GM18507 (cell line): Measurements from ENCODE around the gene BACH2.

ENCODE experiments used
- DNase-seq: peaks from one replicate; pipeline ENCODE4 v3.0.0; 2011; ENCODE audit warnings: low read depth; ENCODE audit not compliant: insufficient read length; ENCODE audit errors: extremely low spot score
- FAIRE-seq: peaks from 2 replicates; lab custom pipeline; 2011; peaks lifted over from hg19 to GRCh38; lab: Jason Lieb, UNC

BACH2 gene

DNA sequence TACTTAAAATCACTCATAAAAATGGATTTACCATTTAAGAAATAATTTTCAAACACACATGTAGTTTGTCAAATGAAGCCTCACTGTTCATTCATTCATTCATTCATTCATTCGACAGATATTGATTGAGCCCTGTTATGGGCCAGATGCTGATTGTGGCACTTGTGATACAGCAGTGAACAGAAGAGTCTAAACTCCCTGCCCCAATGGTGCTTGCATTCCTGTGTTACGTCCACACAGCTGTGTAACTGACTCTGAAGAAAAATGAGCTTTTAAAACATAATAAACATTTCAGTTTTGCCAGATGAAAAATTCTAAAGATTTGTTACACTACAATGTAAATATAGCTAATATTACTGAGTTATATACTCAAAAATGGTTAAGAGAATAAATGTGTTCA lies 46.2 kb downstream of the BACH2 start:
- DNase-seq (no peak), FAIRE-seq (no peak)

- DNase-seq (no peak), FAIRE-seq (no peak)
These were observed 47.2 kb downstream of the BACH2 start for GRCh38 chr6:90249458-90249857.

- FAIRE-seq (no peak), DNase-seq (no peak)
These were observed 47.6 kb downstream of the BACH2 start for GRCh38 chr6:90249034-90249433.

- DNase-seq, result no peak
- FAIRE-seq, result no peak
These were observed 49.4 kb downstream of the BACH2 start for GRCh38 chr6:90247262-90247661.

- no peak for DNase-seq
- FAIRE-seq, result no peak
These were observed 55.3 kb downstream of the BACH2 start for GRCh38 chr6:90241229-90241880.

DNA sequence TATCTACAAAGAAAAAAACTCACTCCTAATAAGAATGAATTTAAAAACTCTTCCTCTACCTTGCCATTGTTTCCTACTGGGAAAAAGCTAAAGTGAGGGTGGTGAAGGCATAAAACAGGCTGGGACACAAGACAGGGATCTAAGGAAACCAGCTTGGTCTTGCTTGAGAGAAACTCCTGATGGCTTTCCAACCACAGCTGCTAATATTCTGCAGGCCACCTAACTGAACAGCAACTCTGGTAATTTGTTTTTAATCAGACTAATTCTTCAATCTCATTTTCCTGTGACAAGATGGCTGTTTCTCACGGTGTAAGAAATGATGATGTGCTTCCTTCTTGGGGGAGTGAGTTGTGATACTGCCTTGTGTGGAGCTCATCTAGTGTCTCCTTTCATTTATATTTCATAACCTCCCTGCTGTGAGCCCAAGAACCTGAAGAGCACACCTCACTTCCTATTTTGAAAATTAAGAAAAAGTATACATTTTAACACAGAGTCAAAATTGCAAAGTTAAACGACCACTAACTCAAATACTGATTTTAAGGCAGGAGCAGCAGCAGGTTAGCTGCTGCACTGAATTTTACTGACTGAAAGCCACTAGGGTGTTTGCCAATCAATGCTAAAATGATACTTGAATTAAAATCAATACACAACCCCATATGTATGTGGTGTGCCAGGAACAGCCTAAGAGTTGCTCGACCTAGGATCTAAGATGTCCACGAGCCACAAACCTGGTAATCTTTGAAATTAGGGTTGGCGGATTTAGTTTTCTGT lies 58.0 kb downstream of the BACH2 start:
- FAIRE-seq, result no peak

GRCh38 chr6:90237350-90237990 lies 59.2 kb downstream of the BACH2 start:
- no peak for DNase-seq
- no peak for FAIRE-seq

More for the DNA sequence above, 58.0 kb downstream of the BACH2 start:
- DNase-seq, result no peak

- no peak for FAIRE-seq
- DNase-seq, result no peak
These were observed 62.6 kb downstream of the BACH2 start for GRCh38 chr6:90233994-90234393.

GRCh38 chr6:90233213-90233612 lies 63.4 kb downstream of the BACH2 start:
- FAIRE-seq (no peak), DNase-seq (no peak)

GRCh38 chr6:90231798-90232197 lies 64.8 kb downstream of the BACH2 start:
- FAIRE-seq (no peak), DNase-seq (no peak)

DNA sequence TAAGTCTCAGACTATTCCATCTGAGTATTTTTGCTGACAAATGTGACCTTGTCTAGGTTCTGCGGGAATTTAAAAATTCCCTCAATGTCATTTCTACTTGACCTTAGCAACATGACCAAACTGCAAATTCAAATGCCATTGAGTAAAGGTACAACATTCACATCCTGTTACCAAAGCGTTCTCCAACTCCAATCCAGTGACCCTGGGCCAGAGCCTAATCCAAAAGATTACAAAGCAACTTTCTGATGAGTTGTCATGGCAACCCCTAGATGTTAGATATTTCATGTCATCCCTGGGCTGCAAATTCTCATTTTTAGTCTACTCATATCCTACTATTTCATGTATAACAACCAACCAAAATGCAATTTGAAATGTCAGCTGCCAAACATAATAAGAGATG lies 65.3 kb downstream of the BACH2 start:
- DNase-seq, result no peak
- no peak for FAIRE-seq

- DNase-seq (no peak), FAIRE-seq (no peak)
These were observed 66.0 kb downstream of the BACH2 start for GRCh38 chr6:90230548-90231215.

DNA sequence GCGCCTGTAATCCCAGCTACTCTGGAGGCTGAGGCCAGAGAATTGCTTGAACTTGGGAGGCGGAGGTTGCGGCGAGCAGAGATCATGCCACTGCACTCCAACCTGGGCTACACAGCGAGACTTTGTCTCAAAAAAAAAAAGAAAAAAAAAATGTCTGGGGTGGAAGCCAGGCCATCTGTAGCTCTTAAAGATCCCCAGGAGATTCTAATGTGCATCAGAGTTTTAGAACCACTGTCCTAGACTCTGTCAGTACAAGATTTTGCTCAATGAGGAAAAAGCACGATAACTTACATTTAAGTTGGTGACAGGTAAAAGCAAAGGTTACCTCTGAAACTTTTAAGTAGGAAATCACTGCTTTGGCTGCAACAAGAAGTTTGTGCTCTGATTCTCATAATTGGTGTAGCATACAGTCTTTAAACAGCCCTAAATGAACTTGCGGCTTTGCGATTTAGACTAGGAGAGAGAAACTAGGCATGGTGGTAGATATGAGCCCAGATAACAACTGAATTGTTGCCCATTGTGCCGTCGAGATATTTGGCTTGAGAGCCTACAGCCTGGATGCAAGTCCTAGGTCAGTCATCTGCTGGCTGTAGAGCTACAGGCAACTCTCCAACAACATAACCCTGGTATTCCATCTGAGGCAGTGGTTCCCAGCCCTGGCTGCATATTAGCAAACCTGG lies 67.2 kb downstream of the BACH2 start:
- FAIRE-seq, result no peak
- DNase-seq, result no peak

DNA sequence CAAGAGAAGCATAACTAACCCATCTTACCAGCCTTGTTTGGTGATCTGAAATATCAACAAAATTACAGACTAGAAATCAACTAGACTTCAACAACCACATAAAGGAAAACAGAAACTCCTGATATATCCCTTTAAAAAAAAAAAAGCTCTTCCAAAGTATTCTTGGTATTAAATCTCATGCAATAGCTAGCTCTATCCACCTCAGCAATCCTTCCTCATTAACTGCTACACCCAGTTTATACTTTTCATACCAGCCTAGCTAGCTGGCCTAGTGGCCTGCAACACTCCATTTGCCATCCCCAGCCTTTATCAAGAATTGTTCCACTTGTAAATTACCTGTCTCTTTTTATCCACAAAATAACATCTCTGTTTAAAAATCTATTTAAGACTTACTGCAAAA lies 69.0 kb downstream of the BACH2 start:
- FAIRE-seq, result no peak

GRCh38 chr6:90227213-90227612 lies 69.4 kb downstream of the BACH2 start:
- FAIRE-seq, result no peak
- no peak for DNase-seq

More for the DNA sequence above, 69.0 kb downstream of the BACH2 start:
- DNase-seq, result no peak

- no peak for DNase-seq
- FAIRE-seq, result no peak
These were observed 70.4 kb downstream of the BACH2 start for GRCh38 chr6:90226257-90226656.

DNA sequence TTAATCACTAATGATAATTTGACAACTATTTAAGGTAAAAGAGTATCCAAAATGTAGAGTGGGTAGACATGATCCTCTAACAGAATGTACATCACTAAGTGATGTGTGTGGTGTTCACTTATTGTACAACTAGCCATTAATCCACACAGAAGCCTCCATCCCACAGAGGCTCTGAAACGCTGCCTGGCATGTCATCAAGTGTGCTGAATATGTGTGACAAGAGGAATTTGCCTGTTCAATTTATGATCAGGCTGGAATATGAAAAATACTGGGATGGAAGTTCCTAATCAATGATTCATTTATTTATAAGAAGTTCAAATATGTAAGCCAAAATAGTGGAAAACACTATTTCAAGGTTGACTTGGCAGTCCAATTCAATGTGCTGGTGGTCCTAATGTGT lies 72.4 kb downstream of the BACH2 start:
- FAIRE-seq, result no peak
- DNase-seq, result no peak

DNA sequence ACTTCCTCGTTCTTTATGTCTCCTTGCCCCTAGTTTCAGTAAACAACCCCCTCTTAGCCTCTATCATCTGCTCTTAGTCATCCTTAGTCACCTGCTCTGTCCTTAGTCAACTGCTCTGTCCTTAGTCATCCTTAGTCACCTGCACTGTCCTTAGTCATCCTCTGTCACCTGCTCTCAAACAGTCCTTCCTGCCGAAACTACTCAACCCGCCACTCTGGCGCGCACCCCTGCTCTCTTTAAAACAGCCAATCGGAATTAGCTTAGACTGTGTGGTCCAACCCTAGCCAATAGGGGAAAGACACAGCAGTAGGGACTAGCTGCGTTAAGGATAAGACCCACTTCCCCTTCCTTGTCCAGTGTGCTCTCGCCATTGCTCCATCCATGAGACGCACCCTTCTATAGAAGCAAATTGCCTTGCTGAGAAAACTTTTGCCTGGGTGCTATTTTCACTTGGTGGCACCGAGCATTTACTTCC lies 73.9 kb downstream of the BACH2 start:
- DNase-seq (no peak), FAIRE-seq (no peak)

GRCh38 chr6:90222008-90222407 lies 74.6 kb downstream of the BACH2 start:
- DNase-seq (no peak), FAIRE-seq (no peak)

DNA sequence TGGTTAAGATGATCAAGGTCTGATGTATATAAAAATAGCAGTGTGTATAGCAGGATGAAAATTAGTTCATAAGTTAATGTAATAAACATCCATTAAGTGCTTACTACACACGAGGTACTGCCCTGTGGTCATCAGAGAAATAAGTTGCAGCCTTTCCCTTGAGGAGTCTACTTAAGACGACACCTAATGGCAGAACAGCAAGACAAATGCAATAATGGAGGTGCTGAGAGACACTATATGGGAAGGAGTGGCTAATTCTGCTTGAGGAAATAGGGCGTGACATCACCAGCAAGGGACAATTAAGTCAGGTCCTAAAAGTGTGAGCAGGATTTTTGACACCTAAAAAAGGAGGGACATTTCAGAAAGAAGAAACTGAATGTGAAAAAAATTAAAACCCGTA lies 75.2 kb downstream of the BACH2 start:
- DNase-seq, result no peak
- no peak for FAIRE-seq
